ENCODE measurements around the gene GALM.
"Not testable (repeated sequence)": the region's sequence is repeated elsewhere in the genome, so short reads cannot be mapped to it uniquely, and the experiment has no call there.

GALM gene

DNA sequence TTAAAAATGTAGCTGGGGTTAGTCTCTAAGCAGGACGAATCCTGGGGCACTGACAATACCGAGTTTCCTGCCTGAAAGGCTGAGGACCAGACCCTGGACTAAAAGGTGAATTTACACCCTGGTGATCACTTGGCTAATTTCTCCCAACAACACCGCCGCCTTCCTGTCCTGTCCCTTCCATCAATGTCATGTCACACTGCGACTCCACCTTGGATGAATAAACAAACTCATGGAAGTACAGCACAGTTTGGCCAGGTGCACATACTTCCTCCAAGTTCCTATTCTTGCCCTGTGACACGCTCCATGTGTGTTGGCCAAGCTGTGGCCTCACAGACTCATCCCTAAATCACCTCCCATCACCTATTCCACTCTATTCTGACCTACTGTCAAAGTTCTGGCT lies 15.9 kb upstream of the GALM start:
- DNase-seq: no peak

DNA sequence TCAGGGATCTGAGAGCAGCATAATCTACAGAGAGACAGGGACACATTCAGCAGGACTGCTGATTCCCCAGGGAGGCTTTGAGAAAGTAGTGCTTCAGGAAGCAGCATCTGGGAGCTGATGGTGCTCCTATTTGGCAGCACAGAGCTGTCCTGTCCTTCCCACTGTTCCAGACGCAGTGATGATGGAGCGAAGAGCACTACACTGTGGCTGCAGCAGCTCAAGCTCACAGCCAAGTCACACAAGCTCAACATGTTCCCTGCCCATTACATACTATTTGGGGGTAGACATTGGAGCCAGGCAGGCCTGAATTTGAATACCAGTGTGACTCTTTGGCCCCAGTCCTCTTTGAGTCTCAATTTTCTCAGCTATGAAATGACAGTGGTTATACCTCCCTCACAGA lies 15.2 kb upstream of the GALM start:
- DNase-seq: no peak

DNA sequence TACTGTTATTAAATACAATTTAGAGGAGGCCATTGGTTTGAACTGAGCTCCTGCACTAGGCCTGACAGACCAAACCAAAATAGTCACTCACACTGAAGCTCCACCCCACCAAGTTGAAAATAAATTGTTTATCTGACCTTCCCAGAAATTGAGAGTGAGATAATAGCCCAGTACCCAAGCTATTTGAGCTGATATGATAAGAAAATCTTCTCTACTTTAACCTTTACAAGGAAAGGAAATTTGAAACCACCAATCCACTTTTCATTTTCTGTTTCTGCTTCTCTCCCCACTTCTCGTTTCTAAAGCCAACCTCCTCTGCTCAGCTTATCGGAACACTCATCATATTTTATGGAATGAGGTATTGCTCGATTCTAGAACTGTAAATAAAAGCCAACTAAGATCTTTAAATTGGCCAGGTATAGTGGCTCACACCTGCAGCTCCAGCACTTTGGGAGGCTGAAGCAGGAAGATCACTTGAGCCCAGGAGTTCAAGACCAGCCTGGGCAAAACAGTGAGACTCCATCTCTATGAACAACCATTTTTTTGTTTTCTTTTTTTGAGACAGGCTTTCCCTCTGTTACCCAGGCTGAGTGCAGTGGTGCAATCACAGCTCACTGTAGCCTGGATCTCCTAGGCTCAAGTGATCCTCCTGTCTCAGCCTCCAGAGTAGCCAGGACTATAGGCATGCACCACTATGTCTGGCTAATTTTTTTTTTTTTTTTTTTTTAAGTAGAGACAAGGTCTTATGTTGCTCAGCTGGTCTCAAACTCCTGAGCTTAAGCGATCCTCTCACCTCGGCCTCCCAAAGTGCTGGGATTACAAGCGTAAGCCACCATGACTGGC lies 13.3 kb upstream of the GALM start:
- DNase-seq: no peak

DNA sequence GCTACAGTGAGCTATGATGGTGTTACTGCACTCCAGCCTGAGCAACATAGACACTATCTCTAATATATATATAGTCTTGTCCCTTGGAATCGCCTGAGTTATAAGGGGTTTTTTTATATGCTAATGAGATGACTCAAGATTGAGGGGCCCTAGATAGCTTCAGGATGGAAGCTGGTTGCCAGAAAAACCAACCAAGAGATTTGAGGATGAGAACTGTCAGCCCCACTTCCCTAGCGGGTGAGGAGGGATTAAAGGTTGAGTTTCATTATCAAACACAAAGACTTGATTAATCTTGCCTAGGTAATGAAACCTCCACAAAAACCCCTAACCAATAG lies 12.6 kb upstream of the GALM start:
- DNase-seq: no peak

DNA sequence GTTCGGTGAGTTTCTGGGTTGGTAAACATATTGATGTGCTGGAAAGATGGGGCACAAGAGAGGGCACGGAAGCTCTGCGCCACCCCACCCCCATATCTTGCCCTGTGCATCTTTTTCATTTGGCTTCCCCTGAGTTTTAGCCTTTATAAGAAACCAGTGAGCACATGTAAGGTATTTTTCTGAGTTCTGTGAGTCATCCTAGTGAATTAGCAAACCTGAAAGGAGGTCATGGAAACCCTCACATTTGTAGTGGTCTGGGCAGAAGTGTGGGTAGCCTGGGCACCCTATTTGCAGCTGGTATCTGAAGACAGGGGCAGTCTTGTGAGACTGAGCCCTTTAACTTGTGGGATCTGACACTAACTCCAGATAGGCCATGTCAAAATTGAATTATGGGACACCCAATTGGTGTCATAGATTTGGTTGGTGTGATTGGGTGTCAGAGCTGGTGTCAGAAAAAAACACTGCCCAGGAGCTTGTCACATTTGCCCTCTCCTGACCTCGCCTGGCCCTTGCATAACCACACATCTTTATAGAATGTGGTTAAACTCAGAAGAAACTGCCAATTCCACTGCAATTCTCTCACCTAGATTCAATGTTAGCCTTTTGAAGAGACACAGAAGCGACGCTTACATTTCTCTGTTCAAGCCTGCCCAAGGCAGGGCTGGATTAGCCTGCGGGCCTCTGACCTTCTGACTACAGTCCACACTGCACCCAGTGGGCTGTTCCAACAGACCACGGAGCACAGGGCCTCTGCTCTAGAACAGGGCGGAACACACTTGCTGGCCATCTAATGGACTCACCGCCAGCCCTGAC lies 12.0 kb upstream of the GALM start:
- DNase-seq: peak; percentile 57

DNA sequence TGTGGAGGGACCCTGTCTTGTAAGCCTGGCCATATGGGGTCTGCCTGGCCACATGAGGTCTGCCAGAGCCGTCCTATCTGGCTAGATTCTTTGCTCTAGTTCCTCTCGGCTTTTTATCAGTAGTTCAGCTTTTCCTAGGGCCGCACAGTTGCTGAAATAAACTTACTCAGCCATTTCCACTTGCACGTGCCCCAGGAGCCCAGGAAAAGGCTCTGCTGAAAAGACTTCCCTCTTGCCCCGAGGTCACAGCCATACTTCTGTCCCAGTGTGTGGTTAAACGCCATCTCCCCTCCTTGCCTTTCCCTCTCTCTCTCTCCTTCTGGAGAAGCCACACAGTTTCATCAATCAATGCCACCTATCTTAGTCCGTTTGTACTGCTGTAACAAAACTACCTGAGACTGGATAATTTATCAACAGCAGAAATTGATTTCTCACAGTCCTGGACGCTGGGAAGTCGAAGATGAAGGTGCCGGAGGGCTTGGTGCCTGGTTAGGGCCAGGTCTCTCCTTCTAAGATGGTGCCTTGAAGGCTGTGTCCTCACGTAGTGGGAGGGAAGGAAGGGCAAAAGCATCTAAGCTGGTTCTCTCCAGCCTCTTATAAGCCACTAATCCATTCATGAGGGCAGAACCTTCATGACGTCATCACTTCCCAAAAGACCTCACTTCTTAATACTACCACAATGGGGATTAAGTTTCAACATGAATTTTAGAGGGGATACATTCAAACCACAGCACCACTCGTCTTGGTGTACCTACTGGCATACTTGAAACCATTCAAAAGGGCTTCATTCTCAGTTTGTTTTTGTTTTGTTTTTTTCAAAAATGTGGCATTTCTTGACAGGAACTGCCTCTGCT lies 11.2 kb upstream of the GALM start:
- no peak for DNase-seq

DNA sequence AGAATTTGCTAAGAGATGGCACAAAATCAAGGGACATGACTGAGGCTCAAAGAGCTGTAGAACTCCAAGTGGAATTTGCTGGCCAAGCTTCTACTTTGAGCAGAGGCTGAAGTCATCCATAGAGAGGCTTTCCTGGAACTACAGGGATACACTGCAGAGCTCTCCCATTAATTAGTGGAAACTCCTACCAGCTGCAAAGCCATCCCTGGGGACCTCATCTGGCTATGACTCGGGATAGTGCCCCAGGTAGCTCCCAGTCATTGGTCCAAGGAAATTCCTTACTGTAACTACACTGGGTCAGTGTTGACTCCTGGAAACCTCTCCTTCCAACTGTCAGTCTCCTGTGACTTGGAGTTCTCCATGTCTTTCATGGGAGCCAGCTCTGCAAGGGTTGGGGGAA lies 10.5 kb upstream of the GALM start:
- DNase-seq: no peak

DNA sequence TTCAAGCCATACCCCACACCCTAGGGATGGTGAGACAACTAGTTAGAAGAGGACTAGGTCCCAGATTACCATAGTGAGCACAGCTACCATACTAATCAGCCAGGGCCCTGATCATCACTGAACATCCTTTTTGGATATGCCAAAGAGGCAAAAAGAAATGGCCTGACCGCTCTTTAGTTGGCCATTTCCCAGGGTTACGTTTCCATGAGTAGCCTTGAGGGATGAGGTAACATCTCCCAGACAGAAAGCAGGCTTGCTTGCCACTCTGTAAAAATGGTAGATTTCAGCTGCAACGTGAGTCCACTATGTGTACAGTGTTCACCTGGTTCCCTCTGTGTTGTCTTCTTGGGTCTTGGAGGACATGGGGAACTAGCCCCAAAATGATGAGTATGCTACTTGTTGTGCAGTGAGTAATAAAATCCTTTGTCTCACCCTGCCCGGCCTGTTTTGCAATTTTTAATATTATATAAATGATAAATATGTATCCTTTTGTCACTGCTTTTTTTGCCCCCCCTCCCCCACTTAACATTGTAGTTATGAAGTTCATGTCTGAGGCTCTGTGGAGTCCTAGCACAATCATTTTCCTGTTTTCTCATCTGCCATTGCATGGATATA lies 8.9 kb upstream of the GALM start:
- no peak for DNase-seq

DNA sequence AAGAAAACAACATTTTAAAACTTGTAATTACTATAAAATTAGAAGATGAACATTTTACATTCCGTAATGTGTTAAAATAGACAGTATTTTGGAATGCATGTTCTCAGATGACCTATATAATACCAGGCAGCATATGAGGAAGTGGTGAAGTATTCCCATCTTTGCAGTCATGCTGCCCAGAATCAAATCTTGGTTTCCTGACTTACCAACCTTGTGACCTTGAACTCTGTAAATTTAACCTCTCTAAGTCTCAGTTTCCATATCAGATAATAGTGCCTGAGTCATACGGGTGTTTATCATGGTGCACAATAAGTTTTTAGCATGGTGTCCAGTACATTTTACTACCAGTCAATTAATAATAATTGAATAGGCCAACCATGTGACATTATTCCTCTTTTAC lies 7.3 kb upstream of the GALM start:
- no peak for DNase-seq

DNA sequence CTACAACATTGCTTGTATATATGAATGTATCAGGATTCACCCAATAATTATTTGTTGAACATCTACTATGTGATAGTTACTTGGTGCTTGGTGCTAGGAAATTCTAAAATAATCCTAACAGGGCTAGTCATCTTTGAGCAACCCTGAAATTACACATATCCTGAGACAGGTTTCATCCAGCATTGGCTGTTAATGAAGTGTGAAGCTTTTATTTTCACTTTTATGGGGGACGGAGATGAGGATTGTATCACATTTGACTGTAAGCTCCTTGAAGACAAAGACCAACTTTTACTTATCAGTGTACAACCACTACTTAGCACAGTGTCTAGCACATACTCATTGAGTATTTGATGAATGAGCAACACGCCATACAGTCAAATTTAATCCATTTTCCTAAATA lies 6.8 kb upstream of the GALM start:
- no peak for DNase-seq

DNA sequence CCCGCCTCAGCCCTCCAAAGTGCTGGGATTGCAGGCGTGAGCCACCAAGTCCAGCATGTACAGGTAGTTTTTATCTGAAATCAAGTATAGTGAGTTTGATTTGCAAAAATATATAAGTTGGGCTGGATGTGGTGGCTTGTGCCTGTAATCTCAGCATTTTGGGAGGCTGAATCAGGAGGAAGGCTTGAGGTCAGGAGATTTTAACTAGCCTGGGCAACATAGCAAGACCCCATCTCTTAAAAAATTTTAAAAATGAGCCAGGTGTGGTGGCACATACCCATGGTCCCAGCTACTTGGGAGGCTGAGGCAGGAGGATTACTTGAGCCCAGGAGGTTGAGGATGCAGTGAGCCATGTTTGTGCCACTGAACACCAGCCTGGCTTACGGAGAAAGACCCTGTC lies 5.6 kb upstream of the GALM start:
- DNase-seq: no peak

DNA sequence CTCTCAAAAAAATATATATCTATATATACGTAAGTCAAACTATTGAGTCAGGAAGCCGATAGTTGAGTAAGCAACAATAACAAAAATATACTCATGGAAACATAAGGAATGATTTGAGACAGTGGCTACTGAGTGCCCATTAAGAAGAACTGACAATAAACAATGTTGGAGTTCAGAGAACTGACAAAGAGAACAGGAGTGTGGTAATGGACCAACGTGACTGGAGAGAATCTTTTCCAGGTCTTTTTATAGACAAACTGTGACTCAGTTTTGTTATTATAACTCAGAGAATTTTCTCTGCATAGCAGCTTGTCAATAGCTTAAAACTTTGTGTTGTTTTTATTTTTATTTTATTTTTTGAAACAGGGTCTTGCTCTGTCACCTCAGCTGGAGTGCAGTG lies 4.6 kb upstream of the GALM start:
- DNase-seq: no peak

DNA sequence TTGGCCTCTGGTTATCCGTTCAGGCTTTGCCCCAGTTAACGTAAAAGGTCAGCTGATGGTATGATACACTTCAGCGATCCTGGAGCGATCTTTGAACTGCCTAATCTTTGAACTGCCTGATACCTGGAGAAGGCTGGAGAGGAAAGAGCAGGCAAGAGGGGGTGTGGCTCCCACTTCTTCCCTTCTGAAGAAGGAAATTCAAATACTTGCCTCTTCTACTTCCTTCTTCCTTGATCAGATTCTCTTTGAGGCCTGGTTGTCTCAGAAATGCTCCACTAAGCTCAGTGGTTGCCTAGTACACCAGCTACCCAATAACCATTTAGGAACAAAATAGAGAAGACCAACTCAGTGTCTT lies 619 bp downstream of the GALM start:
- no peak for DNase-seq

DNA sequence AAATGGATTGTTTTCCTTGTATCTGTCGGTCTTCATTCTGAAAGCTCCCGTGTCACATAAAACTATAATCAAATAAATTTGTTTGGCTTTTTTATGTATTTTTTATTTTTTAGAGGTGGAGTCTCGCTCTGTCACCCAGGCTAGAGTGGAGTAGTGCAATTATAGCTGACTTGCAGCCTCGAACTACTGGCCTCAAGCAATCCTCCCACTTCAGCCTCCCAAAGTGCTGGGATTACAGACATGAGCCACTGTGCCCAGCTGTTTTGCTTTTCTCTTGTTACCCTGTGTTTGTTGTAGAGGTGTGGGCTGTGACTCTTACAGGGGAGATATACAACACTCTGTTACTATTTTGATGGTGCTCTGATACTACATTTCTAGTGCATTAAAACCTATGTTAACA lies 2.2 kb downstream of the GALM start:
- no peak for DNase-seq

DNA sequence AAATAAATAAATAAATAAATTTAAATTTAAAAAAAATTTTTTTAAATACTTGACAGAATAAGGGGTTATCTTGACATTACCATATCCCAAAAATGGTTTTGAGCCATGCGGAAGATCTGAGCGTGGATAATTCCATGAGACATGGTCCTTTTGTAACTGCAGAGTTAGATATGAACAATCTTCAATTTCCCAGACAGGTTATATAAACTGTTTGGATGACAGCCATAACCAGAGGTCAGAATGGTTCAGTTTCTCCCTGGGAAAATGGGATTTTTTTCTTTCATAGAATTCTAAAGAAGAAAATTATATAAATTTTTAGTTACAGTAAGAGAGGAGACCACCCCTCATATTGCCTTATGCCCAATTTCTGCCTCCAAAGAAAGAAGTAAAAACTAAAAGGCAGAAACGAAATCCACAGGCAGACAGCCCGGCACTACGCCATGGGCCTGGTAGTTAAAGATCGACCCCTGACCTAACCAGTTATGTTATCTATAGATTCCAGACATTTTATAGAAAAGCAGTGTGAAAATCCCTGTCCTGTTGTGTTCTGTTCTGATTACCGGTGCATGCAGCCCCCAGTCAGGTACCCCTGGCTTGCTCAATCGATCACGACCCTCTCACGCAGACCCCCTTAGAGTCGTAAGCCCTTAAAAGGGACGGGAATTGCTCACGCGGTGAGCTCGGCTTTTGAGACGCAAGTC lies 3.0 kb downstream of the GALM start:
- DNase-seq: no peak

DNA sequence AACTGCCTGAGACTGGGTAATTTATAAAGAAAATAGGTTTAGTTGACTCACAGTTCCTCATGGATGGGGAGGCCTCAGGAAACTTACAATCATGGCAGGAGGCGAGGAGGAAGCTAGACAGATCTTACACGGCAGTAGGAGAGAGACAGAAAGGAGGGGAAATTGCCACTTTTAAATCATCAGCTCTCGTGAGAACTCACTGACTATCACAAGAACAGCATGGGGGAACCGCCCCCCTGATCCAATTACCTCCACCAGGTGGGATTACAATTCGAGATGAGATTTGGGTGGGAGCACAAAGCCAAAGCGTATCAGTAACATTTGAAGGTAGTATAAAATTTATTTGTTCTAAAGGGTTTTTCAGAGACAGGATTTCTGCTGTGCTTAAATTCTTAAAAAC lies 5.4 kb downstream of the GALM start:
- no peak for DNase-seq

DNA sequence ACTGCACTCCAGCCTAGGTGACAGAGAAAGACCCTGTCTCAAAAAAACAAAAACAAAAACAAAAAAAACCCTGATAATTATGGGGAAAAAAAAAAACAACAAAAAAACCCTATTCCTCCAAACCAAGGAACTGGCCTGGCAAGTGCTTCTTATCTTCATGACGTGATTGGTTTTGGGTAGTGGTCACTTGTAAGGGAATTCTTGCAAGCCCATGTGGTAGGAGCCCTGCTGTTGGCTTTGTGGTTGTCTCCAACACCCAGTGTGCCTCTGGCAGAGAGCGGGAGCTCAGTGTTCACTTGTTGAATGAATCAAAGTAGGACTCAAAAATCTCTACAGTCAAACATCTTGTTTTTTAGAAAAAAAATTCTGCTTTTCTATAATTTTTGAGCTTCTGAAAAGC lies 6.0 kb downstream of the GALM start:
- no peak for DNase-seq

DNA sequence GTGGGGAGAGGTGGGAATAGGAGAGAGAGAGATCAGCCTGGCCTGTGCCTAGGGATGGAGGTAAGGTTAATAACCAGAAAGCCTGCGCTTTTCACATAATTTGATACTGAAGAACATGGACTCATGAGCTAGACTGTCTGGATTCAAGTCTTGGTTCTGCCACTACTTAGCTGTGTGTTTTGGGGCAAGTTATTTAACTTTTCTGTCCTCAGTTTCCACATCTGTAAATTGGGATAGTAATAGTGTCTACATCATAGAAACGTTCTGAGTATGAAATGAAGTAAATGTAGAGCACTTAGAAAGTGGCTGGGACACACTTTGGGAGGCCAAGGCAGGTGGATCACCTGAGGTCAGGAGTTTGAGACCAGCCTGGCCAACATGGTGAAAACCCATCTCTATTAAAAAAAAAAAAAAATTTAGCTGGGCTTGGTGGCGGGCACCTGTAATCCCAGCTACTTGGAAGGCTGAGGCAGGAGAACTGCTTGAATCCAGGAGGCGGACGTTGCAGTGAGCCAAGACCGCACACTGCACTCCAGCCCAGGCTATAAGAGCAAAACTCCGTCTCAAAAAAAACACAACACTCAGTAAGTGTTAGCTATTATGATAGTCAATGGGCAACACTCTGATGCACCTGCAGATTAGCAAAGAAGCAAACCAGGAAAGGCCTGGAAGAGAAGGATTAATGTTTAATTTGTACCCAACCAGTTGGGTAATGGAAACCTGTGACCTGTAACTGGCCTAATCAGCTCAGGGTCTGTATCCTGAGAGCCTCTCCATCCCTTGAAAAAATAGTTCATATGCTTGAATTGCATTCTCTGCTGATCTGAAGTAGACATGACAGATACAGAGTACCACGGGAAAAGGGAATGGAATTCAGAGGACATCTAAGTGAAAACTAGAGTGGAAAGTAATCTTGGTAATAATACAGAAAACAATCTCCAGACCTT lies 6.8 kb downstream of the GALM start:
- DNase-seq: no peak

DNA sequence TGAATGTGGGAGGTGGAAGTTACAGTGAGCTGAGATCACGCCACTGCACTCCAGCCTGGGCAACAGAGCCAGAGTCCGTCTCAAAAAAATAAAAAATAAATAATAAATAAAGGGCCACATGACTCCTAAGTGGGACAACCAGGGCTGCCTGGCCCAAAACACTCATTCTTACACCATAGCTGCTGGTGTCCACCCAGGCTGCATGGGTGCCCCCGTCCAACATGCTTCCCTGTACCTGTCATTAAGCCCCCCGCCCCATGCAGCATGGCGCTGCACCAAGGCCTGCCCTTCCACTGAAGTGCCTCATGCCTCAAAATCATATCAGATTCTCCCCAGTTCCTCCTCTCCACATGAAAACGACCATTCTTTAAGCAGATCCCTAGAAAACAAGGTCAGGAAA lies 10.8 kb downstream of the GALM start:
- no peak for DNase-seq

DNA sequence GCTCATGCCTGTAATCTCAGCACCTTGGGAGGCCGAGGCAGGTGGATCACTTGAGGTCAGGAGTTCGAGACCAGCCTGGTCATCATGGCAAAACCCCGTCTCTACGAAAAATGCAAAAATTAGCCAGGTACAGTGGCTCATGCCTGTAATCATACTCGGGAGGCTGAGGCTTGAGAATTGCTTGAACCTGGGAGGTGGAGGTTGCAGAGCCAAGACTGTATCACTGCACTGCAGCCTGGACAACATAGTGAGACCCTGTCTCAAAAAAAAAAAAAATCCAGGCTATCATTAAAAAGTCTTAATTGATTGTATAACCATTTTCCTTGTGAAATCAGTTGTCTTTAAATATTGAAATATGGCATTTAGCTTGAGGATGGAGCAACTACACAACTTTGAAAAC lies 15.0 kb downstream of the GALM start:
- DNase-seq: not testable (repeated sequence)

DNA sequence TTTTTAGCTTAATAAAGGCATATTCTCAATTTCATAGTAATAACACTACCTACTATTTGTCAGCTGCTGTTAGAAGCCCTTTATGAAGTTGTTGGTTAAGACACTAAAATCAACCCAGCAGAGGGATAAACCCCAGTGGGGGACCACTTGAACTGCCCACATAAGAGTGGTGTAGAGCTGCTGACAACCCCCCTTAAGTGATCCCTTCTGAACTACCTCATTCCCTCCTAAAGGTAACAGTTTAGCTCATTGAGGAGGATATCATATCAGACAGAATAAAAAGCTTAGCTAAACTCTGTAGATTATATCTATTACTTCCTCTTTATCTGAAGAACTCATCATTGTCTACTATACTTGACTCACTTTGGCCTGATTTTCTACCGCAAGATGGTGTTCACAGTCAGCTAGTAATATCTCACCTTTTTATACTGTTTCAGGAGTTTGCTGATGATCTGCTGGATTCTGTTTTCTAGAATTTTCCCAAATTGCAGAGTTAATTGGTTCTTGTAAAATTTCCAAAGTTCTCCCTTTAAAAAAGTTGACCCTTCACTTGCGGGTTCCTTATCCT lies 16.2 kb downstream of the GALM start:
- DNase-seq: no peak

Measured in activated effector memory CD4-positive, alpha-beta T cell treated with Interleukin-2 at 50 U/mL for 16 hours (primary cell).